ENCODE results near the gene GRID1.

- TF ChIP-seq CTCF (IDR thresholded peaks at IDR 0.05) (no peak), POLR2A (IDR thresholded peaks at IDR 0.05) (no peak)
Observed at GRCh38 chr10:86190291-86190690, 176.3 kb downstream of the GRID1 start.

Measured in Peyer's patch (tissue), 4 donors.